ENCODE data around the gene PNN.
"Not testable (repeated sequence)": the region's sequence is repeated elsewhere in the genome, so short reads cannot be mapped to it uniquely, and the experiment has no call there.

Gene PNN

GRCh38 chr14:39181693-39182047 is 6.6 kb downstream of the PNN start:
- in situ Hi-C loops (cut with MboI; ENCODE audit: low sequenced_read_pairs, unreplicated experiment), result no loop called here
- TF ChIP-seq CTCF (IDR thresholded peaks at IDR 0.05; ENCODE audit: borderline replicate concordance, control extremely low read depth, extremely low read depth, insufficient read depth, missing control alignments), result no peak
- no peak for DNase-seq (ENCODE audit: low spot score)

DNA sequence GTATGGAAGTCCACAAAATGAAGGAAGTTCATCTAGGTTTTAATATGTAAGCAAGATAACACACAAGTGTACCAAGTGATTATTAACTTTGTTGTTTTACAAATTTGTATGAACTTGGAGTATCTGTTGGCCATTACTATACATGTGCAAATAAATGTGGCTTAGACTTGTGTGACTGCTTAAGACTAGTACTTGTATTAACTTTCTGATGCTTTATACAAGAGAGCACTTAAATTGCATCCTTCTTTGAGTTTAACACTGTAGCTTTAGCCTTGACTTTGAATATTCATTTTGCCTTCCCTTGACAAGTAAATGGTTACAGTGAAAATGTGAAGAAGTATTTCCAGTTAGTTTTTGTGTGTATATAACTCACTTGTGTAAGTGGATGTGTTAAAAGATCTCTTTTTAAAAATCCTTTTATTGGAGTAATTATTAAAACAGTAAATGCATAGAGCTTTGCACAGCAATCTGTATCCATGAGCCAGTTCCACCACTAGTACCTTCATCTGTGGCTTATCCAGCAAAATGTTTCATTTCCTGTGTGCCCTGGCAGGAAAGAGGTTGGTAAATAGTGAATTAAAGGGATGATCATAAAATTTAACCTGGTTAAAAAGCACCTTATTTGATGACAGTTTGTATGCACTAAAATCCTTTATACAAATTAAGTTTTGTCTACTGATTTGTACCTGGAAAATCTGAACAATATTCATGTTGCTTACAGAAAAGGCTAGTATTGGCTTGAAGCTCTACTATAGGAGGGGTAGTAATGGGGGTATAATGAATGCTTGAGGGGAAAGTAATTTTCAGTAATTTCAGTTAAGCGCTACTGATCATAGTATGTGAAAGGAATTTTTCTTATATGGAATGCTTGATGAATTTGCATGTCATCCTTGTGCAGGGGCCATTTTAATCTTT is 8.0 kb downstream of the PNN start:
- TF ChIP-seq CTCF (IDR thresholded peaks at IDR 0.05; ENCODE audit: borderline replicate concordance, control extremely low read depth, extremely low read depth, insufficient read depth, missing control alignments), result no peak
- no peak for DNase-seq (ENCODE audit: low spot score)
- in situ Hi-C loops (cut with MboI; ENCODE audit: low sequenced_read_pairs, unreplicated experiment), result no loop called here

DNA sequence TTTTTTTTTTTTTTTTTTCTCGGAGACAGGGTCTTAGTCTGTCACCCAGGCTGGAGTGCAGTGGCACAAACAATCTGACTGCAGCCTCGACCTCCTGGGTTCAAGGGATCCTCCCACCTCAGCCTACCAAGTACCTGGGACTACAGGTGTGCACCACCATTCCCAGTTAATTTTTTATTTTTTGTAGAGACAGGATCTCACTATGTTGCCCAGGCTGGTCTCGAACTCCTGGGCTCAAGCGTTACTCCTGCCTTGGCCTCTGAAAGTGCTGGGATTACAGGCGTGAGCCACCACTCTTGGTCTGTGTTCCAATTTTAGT is 8.6 kb downstream of the PNN start:
- DNase-seq (ENCODE audit: low spot score); in situ Hi-C loops (cut with MboI; ENCODE audit: low sequenced_read_pairs, unreplicated experiment): not testable (repeated sequence)

- TF ChIP-seq CTCF (IDR thresholded peaks at IDR 0.05; ENCODE audit: borderline replicate concordance, control extremely low read depth, extremely low read depth, insufficient read depth, missing control alignments), result no peak
- in situ Hi-C loops (cut with MboI; ENCODE audit: low sequenced_read_pairs, unreplicated experiment), result no loop called here
- DNase-seq (ENCODE audit: low spot score), result no peak
Measured at GRCh38 chr14:39184628-39185255, 9.7 kb downstream of the PNN start.

- no peak for DNase-seq (ENCODE audit: low spot score)
- no peak for TF ChIP-seq CTCF (IDR thresholded peaks at IDR 0.05; ENCODE audit: borderline replicate concordance, control extremely low read depth, extremely low read depth, insufficient read depth, missing control alignments)
- in situ Hi-C loops (cut with MboI; ENCODE audit: low sequenced_read_pairs, unreplicated experiment), result no loop called here
Measured at GRCh38 chr14:39185256-39186049, 10.4 kb downstream of the PNN start.

DNA sequence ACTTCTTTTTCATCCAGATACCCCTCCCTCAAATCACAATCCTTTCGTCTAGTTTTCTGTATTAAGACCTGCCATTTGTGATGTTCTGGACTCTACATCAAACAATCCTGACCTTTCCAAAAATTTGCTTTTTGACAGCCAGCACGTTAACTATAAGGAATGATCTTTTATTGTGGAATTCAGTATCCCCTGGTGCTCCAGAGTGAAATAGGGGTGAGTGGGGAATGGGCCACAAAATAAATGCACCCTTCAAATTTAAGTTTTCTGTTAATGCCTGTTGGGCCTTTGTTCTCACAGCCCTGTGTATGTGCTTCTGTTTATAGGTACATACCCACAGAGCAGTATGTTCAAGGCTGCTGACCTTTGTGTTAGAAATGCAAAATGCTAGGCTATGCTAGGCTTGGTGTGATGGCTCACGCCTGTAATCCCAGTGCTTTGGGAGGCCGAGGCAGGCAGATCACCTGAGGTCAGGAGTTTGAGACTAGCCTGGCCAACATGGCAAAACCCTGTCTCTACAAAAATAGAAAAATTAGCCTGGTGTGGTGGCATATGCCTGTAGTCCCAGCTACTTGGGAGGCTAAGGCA is 12.0 kb downstream of the PNN start:
- no peak for TF ChIP-seq CTCF (IDR thresholded peaks at IDR 0.05; ENCODE audit: borderline replicate concordance, control extremely low read depth, extremely low read depth, insufficient read depth, missing control alignments)

More for the DNA sequence above, 12.0 kb downstream of the PNN start:
- in situ Hi-C loops (cut with MboI; ENCODE audit: low sequenced_read_pairs, unreplicated experiment), result no loop called here
- DNase-seq (ENCODE audit: low spot score), result no peak
